GM18868 (cell line): ENCODE results near the gene ATP2A2.
A peak's percentile ranks its signal among the peaks of the same experiment; 100 is the strongest.
"Not testable (repeated sequence)": the region's sequence is repeated elsewhere in the genome, so short reads cannot be mapped to it uniquely, and the experiment has no call there.

Source experiments
- ATAC-seq: cut with Tn5 transposase; IDR thresholded peaks from one replicate; pipeline ENCODE4 v1.9.1; 2021; ENCODE audit warnings: mild to moderate bottlenecking, moderate library complexity; ENCODE audit not compliant: unreplicated experiment

Gene ATP2A2

GRCh38 chr12:110280779-110281548 lies at the start of gene ATP2A2:
ATP2A2 (plus strand) TSS chr12:110281247; CDS start chr12:110281790, 543 bp downstream.
- ATAC-seq, result peak; percentile 77

- no peak for ATAC-seq
Observed at GRCh38 chr12:110233212-110233903, 47.7 kb upstream of the ATP2A2 start.

- no peak for ATAC-seq
Observed at GRCh38 chr12:110234331-110234751, 46.7 kb upstream of the ATP2A2 start.

- ATAC-seq, result no peak
Observed at GRCh38 chr12:110234755-110235154, 46.3 kb upstream of the ATP2A2 start.

GRCh38 chr12:110235383-110235782 lies 45.7 kb upstream of the ATP2A2 start:
- ATAC-seq, result no peak

GRCh38 chr12:110243227-110243626 lies 37.8 kb upstream of the ATP2A2 start:
- ATAC-seq, result no peak

GRCh38 chr12:110244372-110244771 lies 36.7 kb upstream of the ATP2A2 start:
- ATAC-seq, result no peak

- ATAC-seq, result no peak
Observed at GRCh38 chr12:110244829-110245228, 36.2 kb upstream of the ATP2A2 start.

- no peak for ATAC-seq
Observed at GRCh38 chr12:110245369-110245772, 35.7 kb upstream of the ATP2A2 start.

GRCh38 chr12:110246636-110247339 lies 34.3 kb upstream of the ATP2A2 start:
- ATAC-seq, result no peak

- ATAC-seq, result no peak
Observed at GRCh38 chr12:110247340-110248095, 33.5 kb upstream of the ATP2A2 start.

GRCh38 chr12:110248096-110248447 lies 33.0 kb upstream of the ATP2A2 start:
- ATAC-seq, result no peak

- ATAC-seq, result no peak
Observed at GRCh38 chr12:110249105-110249504, 31.9 kb upstream of the ATP2A2 start.

GRCh38 chr12:110249716-110250225 lies 31.3 kb upstream of the ATP2A2 start:
- ATAC-seq, result no peak

GRCh38 chr12:110251381-110251780 lies 29.7 kb upstream of the ATP2A2 start:
- no peak for ATAC-seq

- no peak for ATAC-seq
Observed at GRCh38 chr12:110252716-110253115, 28.3 kb upstream of the ATP2A2 start.

GRCh38 chr12:110253176-110253575 lies 27.9 kb upstream of the ATP2A2 start:
- no peak for ATAC-seq

- no peak for ATAC-seq
Observed at GRCh38 chr12:110254971-110255540, 26.0 kb upstream of the ATP2A2 start.

GRCh38 chr12:110255890-110256456 lies 25.1 kb upstream of the ATP2A2 start:
- ATAC-seq, result not testable (repeated sequence)

- ATAC-seq, result no peak
Observed at GRCh38 chr12:110256780-110257431, 24.1 kb upstream of the ATP2A2 start.
